ENCODE data around the gene IFNGR2. TPM values are rescaled to one million over a fixed set of nuclear protein-coding genes. Genes with fewer than 3 reads are reported as not detected.

Gene IFNGR2
- total and polyA plus RNA-seq, 2 of the 13 experiments (the other 11 are each of a cell fraction or from before 2014, with no cell fraction given): 61.3 to 117 TPM

GRCh38 chr21:33412832-33413519 lies 9.8 kb downstream of the IFNGR2 start (continued):
- TF ChIP-seq ZXDC (CRISPR knock-in tag; IDR thresholded peaks at IDR 0.05): no peak
- no peak for TF ChIP-seq IRX3 (CRISPR knock-in tag; IDR thresholded peaks at IDR 0.05; ENCODE audit: borderline replicate concordance, low read depth)
- TF ChIP-seq BATF2 (CRISPR knock-in tag; IDR thresholded peaks at IDR 0.05): no peak
- TF ChIP-seq ESRRA (CRISPR knock-in tag; IDR thresholded peaks at IDR 0.05; ENCODE audit: low read depth): no peak
- TF ChIP-seq DMAP1 (CRISPR knock-in tag; IDR thresholded peaks at IDR 0.05): no peak; the same call in 1 of the 2 replicates
- peak; percentile 94 for TF ChIP-seq RXRA (CRISPR knock-in tag; IDR thresholded peaks at IDR 0.05)
- TF ChIP-seq ZNF501 (CRISPR knock-in tag; IDR thresholded peaks at IDR 0.05): peak; percentile 85
- TF ChIP-seq NONO (IDR thresholded peaks at IDR 0.05): no peak
- peak; percentile 64; the same call in 1 of the 2 replicates for TF ChIP-seq NONO (CRISPR knock-in tag; conservative IDR thresholded peaks at IDR 0.05)
- no peak for TF ChIP-seq MAF1 (CRISPR knock-in tag; IDR thresholded peaks at IDR 0.05; ENCODE audit: borderline replicate concordance)
- TF ChIP-seq TAF1 (CRISPR knock-in tag; IDR thresholded peaks at IDR 0.05): peak; percentile 31; the same call in 1 of the 2 replicates
- TF ChIP-seq GATAD1 (CRISPR knock-in tag; IDR thresholded peaks at IDR 0.05): peak; percentile 61
- no peak for TF ChIP-seq ZNF24 (IDR thresholded peaks at IDR 0.05)
- no peak for TF ChIP-seq HINFP (CRISPR knock-in tag; IDR thresholded peaks at IDR 0.05; ENCODE audit: low read depth)
- TF ChIP-seq ZFP36 (IDR thresholded peaks at IDR 0.05; ENCODE audit: borderline replicate concordance, low read depth, low read length, partially characterized antibody): no peak
- peak; percentile 72 for TF ChIP-seq ZBTB7B (CRISPR knock-in tag; IDR thresholded peaks at IDR 0.05)
- no peak for TF ChIP-seq ZNF83 (CRISPR knock-in tag; IDR thresholded peaks at IDR 0.05; ENCODE audit: borderline replicate concordance)
- TF ChIP-seq ZNF333 (CRISPR knock-in tag; IDR thresholded peaks at IDR 0.05; ENCODE audit: borderline replicate concordance): no peak
- peak; percentile 77 for TF ChIP-seq RXRB (CRISPR knock-in tag; IDR thresholded peaks at IDR 0.05; ENCODE audit: borderline replicate concordance)
- TF ChIP-seq CENPX (CRISPR knock-in tag; IDR thresholded peaks at IDR 0.05): no peak
- peak; percentile 92 for TF ChIP-seq TFE3 (CRISPR knock-in tag; IDR thresholded peaks at IDR 0.05)
- peak; percentile 41; the same call in 1 of the 2 replicates for TF ChIP-seq HMG20B (CRISPR knock-in tag; conservative IDR thresholded peaks at IDR 0.05)
- TF ChIP-seq FOXP1 (IDR thresholded peaks at IDR 0.05): 0 out of 2 replicates have a peak, but pooled peaks have one; percentile 8
- peak; percentile 64 for TF ChIP-seq FOXP1 (CRISPR knock-in tag; IDR thresholded peaks at IDR 0.05)
- TF ChIP-seq RFX3 (CRISPR knock-in tag; IDR thresholded peaks at IDR 0.05): no peak
- TF ChIP-seq NFYC (CRISPR knock-in tag; IDR thresholded peaks at IDR 0.05): no peak
- TF ChIP-seq ZNF337 (CRISPR knock-in tag; IDR thresholded peaks at IDR 0.05; ENCODE audit: borderline replicate concordance, low read depth): no peak

Data from HepG2 (cell line).